ENCODE measurements around the gene PTPRN2.
"Not testable (repeated sequence)": the region's sequence is repeated elsewhere in the genome, so short reads cannot be mapped to it uniquely, and the experiment has no call there.

The PTPRN2 gene

GRCh38 chr7:157565201-157565626 is 1022.4 kb downstream of the PTPRN2 start:
- no peak for TF ChIP-seq CTCF (IDR thresholded peaks at IDR 0.05; ENCODE audit: insufficient read depth, missing control alignments)

GRCh38 chr7:157564517-157565177 is 1023.0 kb downstream of the PTPRN2 start:
- FAIRE-seq = no peak
- DNase-seq (ENCODE audit: insufficient read length, low spot score) = no peak
- TF ChIP-seq CTCF (IDR thresholded peaks at IDR 0.05; ENCODE audit: insufficient read depth, missing control alignments) = no peak

More at GRCh38 chr7:157565201-157565626, 1022.4 kb downstream of the PTPRN2 start:
- no peak for FAIRE-seq
- DNase-seq (ENCODE audit: insufficient read length, low spot score) = no peak

GRCh38 chr7:157563467-157564135 is 1024.0 kb downstream of the PTPRN2 start:
- not testable (repeated sequence) for FAIRE-seq; DNase-seq (ENCODE audit: insufficient read length, low spot score)

GRCh38 chr7:157562522-157563398 is 1024.9 kb downstream of the PTPRN2 start:
- not testable (repeated sequence) for DNase-seq (ENCODE audit: insufficient read length, low spot score); FAIRE-seq

GRCh38 chr7:157561816-157562410 is 1025.7 kb downstream of the PTPRN2 start:
- no peak for DNase-seq (ENCODE audit: insufficient read length, low spot score)
- no peak for FAIRE-seq
- TF ChIP-seq CTCF (IDR thresholded peaks at IDR 0.05; ENCODE audit: insufficient read depth, missing control alignments) = no peak

GRCh38 chr7:157561523-157561785 is 1026.2 kb downstream of the PTPRN2 start:
- no peak for DNase-seq (ENCODE audit: insufficient read length, low spot score)
- FAIRE-seq = no peak
- TF ChIP-seq CTCF (IDR thresholded peaks at IDR 0.05; ENCODE audit: insufficient read depth, missing control alignments) = no peak

GRCh38 chr7:157560710-157561522 is 1026.7 kb downstream of the PTPRN2 start:
- TF ChIP-seq CTCF (IDR thresholded peaks at IDR 0.05; ENCODE audit: insufficient read depth, missing control alignments) = no peak
- no peak for FAIRE-seq
- no peak for DNase-seq (ENCODE audit: insufficient read length, low spot score)
